ENCODE data around the gene MMP7.

Gene MMP7

GRCh38 chr11:102491969-102492368 is 38.6 kb downstream of the MMP7 start:
- no peak for DNase-seq

DNA sequence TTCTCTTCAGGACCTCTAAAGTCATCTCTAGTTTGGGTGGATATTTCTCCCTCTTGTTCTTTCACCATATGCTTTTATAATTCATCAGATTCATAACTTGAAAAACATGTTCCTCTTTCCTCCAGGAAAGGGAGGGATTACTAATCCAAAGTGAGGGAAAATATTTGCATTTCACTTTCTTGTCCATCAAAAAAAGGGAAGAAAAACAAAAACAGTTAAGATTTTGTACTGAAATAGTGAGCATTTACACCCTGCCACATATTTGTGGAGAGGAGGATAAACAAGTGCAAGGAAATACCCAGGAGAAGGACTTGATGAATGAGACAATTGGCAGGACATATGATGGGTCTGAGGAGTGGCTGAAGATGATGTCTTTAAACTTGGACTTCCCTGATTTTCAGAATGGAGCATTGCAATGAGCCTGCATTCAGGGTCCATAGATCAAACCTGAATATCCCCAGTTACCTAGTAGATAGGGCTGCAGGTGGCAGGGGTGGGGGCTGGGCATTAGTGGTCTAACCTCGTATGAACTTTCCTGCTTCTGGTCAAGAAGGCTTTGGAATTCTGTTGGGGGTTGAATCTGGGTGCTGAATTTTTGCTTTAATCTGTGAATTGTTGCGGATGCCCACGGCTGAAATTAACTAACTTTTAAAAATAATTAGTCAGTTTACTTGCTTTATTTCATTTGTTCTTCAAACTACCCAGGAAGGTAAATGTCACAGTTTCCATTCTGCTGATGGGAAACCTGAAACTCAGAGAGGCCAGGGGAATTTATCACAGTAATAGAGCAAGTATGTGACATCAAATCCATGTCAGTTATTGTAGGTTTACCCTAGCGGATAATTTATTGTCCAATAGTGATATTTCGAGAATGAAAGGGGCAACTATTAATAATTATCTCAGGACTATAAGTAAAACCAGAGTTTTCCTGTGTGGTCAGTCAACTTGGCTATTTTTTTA is 41.1 kb downstream of the MMP7 start:
- DNase-seq: no peak

DNA sequence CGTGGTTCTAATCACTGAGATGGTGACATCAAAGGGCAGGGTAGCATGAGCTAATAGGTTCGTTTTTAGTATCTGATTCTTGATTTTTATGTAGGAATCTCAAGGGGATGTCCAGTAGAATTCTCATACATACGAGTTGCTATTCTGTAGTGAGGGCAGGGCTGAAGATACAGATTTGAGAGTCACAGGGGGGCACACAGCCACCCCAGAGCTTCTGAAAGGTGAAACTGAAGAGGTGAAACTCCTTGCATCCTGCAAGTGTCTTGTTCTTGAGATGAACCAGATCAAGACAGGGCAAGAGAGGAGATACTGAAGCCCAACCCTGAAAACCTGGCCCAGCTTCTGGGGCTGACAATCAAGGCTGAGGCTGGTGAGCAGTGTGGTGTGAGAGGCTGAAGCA is 42.3 kb downstream of the MMP7 start:
- DNase-seq: no peak

DNA sequence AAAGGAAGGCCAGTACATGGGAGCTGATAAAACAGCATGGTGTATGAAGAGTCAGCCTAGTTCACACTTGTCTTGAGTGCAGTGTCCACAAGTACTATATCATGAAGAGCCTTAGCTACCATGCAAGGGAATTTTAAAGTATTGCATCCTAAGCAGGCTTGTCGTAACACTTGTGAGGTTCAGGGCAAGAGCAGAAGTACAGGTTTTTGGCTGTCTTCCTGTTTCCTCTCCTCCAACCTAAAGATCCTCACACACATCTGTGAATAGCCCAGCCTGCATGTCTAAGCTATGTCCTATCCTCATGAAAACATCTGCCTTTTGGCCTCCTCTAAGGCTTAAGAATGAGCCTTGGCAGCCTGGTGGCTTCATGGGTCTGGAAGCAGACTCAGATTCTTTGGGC is 43.3 kb downstream of the MMP7 start:
- DNase-seq: no peak

DNA sequence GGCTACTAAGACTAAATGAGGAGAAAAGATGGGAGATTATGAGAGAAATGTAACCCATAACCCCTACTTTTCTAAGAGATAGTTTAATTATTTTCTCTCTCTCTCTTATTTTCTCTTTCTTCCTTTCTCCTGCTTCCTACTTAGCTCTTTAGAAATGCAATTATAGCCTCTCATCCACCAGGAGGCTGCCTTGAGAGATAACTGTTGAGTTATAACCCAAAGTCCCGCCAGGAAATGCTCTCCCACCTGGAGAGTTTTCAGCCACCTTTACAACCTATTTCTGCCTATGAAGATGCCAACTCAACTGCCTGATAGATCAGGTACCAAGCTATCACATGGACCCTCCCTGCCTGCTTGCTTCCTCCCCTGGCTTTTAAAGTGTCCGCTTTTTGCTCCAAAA is 44.0 kb downstream of the MMP7 start:
- no peak for DNase-seq

DNA sequence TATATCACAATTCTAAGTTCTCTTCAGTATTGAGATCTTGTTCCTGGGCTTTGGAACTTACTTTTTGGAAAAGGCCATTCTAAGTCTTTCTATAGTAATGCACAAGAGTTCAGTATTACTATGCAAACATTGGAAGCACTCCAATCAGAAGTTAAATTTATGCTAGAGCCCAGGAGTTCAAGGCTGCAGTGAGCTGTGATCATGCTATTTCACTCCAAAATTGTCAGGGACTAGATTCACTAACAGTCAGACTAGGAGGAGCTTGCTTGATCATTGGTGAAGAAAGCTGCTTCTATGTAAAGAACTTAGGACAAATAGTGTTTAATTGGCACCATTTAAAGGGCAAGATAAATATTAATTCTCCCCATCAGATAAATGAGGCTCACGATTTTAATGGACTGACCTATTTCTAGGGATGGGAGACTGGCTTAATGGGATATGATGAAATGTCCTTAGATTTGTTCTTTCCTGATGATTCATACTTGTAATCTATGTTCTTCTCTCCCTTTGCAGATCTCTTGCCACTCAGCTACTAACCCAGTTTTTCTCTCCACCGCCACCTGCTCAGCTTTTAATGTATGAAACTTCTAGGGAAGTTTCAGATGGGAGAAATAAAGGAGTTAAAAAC is 45.3 kb downstream of the MMP7 start:
- no peak for DNase-seq

- DNase-seq: no peak
Observed at GRCh38 chr11:102482433-102482832, 48.1 kb downstream of the MMP7 start.

GRCh38 chr11:102479733-102480132 is 50.8 kb downstream of the MMP7 start:
- no peak for DNase-seq

GRCh38 chr11:102478673-102479299 is 51.8 kb downstream of the MMP7 start:
- no peak for DNase-seq

- DNase-seq: no peak
Observed at GRCh38 chr11:102476812-102477211, 53.7 kb downstream of the MMP7 start.

DNA sequence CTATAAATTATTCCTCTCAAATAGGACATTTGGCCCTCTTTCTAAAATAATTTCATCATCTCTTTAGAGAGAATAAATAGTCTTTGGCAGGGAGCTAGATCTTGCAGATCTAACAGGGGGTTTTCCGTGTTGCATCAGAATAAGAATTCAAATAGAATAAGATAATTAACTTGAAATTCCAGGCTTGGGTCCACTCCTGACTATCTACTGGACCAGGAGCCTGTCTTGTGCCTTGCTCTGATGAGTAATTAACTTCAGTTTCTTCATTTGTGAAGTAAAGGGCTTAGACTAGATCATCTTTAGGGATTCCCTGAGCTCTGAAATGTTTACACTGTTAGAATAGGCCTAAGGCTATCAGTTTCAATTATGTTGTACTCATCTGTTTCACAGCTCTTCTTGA is 54.5 kb downstream of the MMP7 start:
- no peak for DNase-seq

DNA sequence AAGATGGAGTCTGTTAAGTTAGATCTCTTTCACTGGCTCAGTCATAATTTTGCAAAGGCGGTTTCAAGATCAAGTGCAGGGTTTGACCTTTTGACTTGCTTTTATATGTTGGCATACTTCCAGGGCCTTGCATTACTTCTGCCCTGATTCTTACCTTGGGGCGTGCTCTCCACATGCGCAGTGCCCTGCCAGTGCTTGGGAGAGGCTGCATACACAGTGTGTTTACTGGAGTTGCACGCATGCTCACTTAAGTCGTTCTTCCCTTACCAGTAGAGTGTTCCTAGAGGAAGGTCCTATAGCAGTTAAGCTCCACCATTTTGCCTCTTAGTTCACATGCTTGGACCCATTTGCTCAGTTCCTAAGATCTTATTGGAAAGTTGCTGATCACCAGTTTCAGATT is 57.0 kb downstream of the MMP7 start:
- no peak for DNase-seq

GRCh38 chr11:102472127-102472526 is 58.4 kb downstream of the MMP7 start:
- no peak for DNase-seq

DNA sequence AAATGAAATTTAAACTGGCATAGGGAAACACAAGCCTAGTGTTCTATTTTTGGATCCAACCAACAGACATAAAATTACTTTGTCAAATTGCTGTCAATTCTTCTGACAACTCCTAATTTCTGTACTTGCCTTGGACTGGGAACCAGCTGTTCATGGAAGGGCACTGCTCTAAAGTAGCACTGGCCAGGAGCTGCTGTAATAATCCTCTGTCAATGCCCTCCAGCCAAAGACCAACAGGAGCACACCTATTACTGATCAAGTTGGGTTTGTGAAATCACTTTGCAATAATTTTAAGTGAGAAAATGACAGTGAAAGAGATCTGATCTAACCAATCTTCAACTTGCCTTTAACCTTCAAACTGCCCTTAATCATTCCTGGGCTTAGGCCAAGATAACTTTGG is 59.1 kb downstream of the MMP7 start:
- DNase-seq: no peak
